IPS-15b (cell line): ENCODE results near the gene TCERG1L.

Experiments used
- H3K27me3 ChIP-seq: one replicate; pipeline ENCODE4 v1.6.1; 2013; ENCODE audit warnings: low read length; ENCODE audit not compliant: control insufficient read depth, insufficient read depth
- H3K36me3 ChIP-seq: one replicate; pipeline ENCODE4 v1.6.1; 2013; ENCODE audit warnings: low read length; ENCODE audit not compliant: control insufficient read depth, insufficient read depth
- H3K4me1 ChIP-seq: one replicate; pipeline ENCODE4 v1.6.1; 2013; ENCODE audit warnings: mild to moderate bottlenecking, low read length; ENCODE audit not compliant: control insufficient read depth, insufficient read depth
- H3K4me3 ChIP-seq: one replicate; pipeline ENCODE4 v1.5.1; 2013; ENCODE audit warnings: low read depth, low read length
- H3K9ac ChIP-seq: one replicate; pipeline ENCODE4 v1.6.1; 2013; ENCODE audit warnings: low read depth, mild to moderate bottlenecking, low read length
- H3K9me3 ChIP-seq: one replicate; pipeline ENCODE4 v1.6.1; 2013; ENCODE audit warnings: mild to moderate bottlenecking, low read length; ENCODE audit not compliant: control insufficient read depth, insufficient read depth

The TCERG1L gene

DNA sequence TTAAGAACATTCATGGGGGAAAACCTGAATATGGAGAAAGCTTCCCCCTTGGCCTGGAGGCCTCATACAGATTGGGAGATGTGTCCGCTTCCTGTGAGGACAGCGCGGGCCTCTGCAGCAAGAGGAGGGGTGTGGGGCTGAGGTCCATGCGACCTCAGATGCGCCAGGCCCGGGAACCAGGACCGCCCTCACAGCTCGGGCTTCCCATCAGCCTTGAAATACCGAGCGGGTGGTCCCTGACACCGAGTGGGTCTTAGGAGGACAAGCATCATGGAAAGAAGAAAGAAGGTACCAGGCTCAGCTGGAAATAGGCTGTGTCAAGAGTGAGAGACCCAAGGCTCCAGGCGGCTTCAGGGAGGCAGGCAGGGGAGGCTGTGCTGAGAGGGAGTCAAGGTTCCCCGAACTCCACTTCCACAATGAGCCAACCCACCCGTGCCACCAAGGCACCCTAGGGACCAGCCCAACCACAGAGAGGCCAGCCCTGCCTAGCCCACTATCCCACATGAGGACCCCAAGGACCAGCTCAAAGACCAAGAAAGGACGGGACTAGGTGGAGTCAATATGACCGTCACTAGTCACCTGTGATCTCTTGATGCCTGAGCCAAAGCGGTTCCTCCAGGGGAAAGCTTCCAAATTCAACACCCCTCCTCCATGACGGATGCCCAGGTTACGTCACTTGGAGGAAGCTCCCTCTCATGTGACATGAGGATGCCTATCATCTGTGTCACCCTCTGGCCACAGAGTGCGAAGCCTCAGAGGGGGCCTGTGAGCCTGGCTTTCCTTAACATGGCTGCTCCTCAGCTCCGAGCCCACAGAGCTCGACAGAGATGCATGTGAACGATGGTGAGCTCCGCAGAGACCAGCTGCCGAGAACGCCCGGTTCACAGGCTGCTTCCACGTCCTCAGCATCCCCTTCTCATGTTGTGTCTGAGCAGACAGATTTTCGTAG, 103.7 kb downstream of the TCERG1L start:
- Histone ChIP-seq H3K4me3 (no peak overlapping the region), H3K36me3 (no peaks in the 10 kb centered on the region), H3K9me3 (no peaks in the 10 kb centered on the region), H3K27me3 (no peaks in the 10 kb centered on the region), H3K9ac (no peak overlapping the region), H3K4me1 (no peaks in the 10 kb centered on the region)

DNA sequence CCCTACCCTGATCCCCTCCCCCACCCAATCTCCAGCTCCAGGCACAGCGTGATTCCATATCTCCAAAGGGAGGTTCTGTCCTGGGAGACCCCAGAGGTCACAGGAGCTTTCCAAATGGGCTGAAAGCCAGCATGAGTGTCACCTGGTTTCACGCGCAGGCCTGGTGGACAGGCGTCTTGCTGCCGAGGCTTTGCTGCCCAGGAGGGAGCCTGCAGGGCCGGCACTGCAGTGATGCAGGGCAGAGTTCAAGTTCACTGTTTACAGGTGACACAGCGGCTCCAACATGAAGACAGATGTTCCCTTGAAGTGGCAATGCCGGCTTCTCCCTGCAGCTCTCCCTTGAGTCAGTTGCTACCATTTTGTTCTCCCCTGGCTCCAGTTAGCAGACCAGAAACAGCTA, 104.3 kb downstream of the TCERG1L start:
- H3K27me3 ChIP-seq, result no peaks in the 10 kb centered on the region
- no peaks in the 10 kb centered on the region for H3K4me1 ChIP-seq
- H3K36me3 ChIP-seq, result no peaks in the 10 kb centered on the region
- no peaks in the 10 kb centered on the region for H3K9me3 ChIP-seq
- no peak overlapping the region for H3K4me3 ChIP-seq
- H3K9ac ChIP-seq, result no peak overlapping the region

DNA sequence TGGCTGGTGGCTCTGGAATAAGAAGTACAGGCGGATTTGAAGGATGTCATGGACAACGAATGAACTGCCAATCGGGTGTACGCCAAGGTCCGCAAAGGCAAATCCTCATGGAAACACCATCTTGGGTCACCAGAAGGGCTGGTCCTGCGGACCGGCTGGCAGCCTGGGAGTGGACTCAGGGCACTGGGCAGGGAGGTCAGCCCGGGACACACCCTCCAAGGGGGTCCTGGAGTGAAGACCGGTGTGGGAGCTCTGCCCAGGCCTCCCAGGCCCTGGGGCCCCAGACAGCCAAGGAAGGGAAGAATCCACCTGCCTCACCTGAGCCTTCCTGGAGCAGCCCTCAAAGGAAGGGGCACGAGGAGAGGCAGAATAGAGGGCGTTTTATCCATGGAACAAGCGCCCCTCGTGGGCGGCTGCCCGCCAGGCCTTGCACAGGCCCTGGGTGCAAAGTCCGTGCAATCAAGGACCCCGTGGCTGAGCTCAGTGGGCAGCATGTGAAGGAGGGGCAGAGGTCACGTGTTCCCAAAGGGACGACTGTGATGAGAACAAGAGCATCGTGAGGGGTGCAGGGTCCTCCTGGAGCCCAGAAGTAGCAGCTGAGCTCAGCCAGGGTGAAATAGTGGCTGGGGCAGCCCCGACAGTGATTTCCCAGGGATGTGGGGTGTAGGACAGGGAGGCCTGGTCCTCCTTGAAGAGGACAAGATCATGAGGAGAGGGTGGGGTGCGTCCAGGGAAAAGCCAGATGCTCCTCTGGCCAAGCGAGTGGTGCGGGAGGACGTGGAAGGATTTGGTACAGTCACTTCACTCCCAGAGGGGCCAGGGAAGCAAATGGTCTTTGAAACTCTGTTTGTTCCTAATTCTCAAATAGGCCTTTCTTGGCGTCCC, 105.2 kb downstream of the TCERG1L start:
- Histone ChIP-seq H3K4me1 (no peaks in the 10 kb centered on the region), H3K4me3 (no peak overlapping the region), H3K9ac (no peak overlapping the region), H3K36me3 (no peaks in the 10 kb centered on the region), H3K27me3 (no peaks in the 10 kb centered on the region), H3K9me3 (no peaks in the 10 kb centered on the region)

DNA sequence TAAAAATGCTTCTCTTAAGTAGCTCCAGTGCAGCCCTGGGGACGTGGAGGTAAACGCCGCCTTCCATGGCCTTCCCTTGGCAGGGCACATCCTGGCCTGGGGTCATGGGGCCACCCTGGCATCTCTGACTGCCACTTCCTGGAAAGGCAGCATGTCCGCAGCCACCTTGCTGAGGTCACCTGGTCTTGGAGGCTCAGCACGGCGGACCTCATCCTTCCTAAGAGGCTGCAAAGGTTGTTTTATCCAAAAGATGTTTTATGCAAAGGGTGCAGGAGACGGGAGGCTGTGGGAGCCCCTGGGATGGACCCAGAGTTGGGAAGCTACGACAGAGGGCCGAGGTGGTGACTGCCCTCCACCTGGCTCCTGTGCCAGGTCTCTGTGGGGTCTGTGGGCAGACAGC, 106.0 kb downstream of the TCERG1L start:
- Histone ChIP-seq H3K27me3 (no peaks in the 10 kb centered on the region), H3K9ac (no peak overlapping the region), H3K4me3 (no peak overlapping the region), H3K9me3 (no peaks in the 10 kb centered on the region), H3K4me1 (no peaks in the 10 kb centered on the region), H3K36me3 (no peaks in the 10 kb centered on the region)

DNA sequence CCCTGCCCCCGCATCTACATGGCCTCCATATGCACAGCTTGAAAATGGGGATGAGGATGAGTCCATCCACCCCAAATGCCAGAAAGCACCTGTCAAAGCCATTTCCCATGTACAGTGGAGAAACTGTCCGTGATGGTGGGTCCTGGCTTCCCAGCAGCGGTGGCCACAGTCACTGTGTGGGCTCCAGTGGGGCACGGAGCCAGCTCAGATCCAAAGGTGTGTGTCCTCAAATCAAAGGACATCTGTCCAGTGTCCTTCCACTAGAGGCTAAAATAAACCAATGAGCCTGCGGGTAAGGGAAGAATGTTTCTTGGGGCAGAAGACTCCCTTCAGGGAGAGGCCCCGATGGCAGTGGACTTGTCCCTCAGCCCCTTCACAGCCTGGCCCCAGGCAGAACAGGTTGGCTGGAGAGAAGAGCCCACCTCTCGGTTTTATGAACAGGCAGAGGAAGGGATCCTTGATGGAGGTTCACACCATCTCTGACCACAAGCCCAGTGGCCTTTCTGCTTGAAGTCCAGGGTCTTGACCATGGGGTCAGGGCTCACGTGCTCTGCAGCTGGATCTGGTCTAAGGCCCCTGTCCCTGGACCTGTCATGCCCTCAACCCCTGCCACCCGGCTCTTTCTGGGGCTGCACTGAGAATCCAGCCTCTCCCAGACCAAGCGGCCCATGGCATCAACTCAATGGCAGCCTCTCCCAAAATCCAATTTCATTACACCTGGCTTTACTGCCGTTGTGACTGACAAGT, 106.9 kb downstream of the TCERG1L start:
- H3K36me3 ChIP-seq, result no peaks in the 10 kb centered on the region
- no peaks in the 10 kb centered on the region for H3K9me3 ChIP-seq
- no peak overlapping the region for H3K4me3 ChIP-seq
- no peaks in the 10 kb centered on the region for H3K4me1 ChIP-seq
- H3K9ac ChIP-seq, result no peak overlapping the region
- H3K27me3 ChIP-seq, result no peaks in the 10 kb centered on the region

DNA sequence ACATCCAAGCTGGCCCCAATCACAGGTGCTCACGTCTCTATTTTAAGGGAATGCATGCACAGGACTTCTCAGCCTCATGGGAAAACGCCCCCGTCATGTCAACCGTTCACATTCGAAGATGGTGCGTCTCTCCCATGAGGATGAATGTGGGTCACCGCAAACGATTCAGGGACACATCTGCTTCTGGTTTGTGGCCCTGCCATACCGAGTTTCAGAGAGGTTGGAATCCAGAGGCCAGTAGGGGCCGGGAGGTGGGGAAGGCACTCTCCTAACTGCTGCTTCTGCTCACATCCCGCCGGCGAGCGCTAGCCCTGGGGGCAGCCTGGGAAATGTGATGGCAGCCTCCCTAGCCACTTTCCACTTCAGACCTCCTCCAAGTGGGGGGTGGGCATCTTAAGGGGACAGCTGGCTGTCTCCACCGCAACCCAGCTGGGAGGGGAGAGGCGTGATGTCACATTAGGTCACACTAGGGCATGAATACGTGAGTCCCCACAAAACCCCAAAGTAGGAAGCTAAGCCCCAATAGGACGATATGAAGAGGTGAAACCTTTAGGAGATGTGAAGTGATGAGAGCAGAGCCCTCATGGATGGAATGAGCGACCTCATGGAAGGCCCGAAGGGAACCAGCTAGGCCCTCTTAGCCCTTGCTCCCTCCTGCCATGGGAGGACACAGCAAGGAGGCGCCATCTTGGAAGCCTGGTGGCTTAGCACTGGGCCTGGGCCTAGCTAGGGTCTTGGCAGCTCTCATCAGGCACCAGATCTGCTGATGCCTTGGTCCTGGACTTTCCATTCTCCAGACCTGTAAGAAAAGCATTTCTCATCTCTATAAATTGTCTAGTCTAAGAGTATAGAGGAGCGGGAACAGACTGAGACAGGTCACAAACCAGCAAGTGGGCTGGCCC, 107.8 kb downstream of the TCERG1L start:
- Histone ChIP-seq H3K36me3 (no peaks in the 10 kb centered on the region), H3K9me3 (no peaks in the 10 kb centered on the region), H3K9ac (no peak overlapping the region), H3K4me1 (no peaks in the 10 kb centered on the region), H3K4me3 (no peak overlapping the region), H3K27me3 (no peaks in the 10 kb centered on the region)

DNA sequence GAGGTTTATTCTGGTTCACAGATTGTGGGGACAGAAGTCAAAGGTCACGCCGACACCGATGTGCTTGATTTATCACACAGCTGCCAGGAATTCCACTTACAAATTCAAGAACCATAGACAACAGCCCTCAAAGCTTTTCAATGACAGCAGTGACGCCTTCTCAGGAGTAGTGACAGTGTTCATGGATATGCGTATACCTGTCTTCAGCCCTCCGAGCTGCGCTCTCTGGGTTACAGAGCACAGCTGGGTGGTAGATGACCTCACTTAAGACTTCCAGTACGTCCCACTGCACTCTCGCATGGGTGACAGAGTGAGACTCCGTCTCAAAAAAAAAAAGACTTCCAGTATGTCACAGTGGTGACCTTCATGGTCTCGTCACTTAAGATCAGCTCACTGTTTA, 108.5 kb downstream of the TCERG1L start:
- Histone ChIP-seq H3K4me1 (no peaks in the 10 kb centered on the region), H3K4me3 (no peak overlapping the region), H3K36me3 (no peaks in the 10 kb centered on the region), H3K9ac (no peak overlapping the region), H3K27me3 (no peaks in the 10 kb centered on the region), H3K9me3 (no peaks in the 10 kb centered on the region)

DNA sequence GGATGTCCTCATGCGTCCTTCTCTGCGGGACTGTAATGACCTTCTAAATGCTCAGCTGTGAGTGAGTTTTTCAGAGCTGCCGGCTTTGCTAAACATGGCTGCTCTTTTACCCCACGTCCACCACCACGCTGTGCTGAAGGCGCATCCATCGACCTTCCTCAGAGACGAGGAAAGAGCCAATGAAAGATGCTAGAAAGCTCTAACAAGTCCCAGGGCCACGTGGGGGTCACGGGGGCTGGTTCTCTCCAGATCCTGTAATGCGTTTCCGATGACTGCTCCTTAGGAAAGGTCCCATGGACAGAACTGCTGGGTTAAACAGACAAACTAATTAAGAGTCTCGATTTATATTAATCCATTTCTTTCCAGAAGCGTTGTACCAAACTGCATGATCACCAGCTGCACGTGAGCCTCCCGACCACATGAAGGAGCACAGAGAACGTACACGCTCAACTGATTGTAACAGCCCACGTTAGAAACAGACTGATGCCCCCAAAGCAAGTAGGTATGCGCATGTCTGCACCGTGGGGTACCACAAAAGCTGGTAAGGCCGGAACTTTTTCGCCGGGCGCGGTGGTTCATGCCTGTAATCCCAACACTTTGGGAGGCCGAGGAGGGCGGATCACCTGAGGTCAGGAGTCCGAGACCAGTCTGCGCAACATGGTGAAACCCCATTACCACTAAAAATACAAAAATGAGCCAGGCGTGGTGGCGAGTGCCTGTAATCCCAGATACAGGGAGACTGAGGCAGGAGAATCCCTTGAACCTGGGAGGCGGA, 109.6 kb downstream of the TCERG1L start:
- no peaks in the 10 kb centered on the region for H3K36me3 ChIP-seq

DNA sequence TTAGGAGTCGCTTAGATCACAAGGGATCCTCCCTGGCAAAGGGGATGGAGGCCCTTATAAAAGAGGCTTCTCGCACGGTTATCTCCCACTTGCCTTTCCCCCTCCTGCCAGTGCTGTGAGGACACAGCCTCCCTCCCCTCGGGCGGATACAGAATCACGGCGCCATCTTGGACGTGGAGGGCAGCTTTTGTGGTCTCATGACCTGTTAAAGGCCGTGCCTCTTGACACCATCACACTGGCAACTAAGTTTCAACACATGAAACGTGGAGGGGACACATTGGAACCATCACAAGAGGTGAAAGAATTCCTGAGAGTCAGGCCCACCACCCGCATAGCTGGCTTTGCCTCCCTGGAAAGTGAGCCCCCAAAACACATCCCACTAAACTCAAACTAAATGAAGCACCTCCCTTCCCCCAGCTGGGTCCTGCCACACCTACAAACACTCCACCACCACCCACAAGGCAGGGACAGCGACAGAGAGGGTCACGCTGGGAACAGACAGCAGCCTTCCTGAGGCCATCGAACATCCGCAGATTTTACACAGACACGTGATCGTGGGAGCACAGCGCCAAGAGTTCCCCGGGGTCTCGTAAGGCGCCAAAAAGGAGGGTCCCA, 110.6 kb downstream of the TCERG1L start:
- Histone ChIP-seq H3K27me3 (no peaks in the 10 kb centered on the region), H3K9me3 (no peaks in the 10 kb centered on the region), H3K9ac (no peak overlapping the region), H3K4me3 (no peak overlapping the region), H3K36me3 (no peaks in the 10 kb centered on the region), H3K4me1 (no peaks in the 10 kb centered on the region)

More for the DNA sequence above, 109.6 kb downstream of the TCERG1L start:
- H3K4me3 ChIP-seq, result no peak overlapping the region
- H3K9me3 ChIP-seq, result no peaks in the 10 kb centered on the region
- no peak overlapping the region for H3K9ac ChIP-seq
- H3K4me1 ChIP-seq, result no peaks in the 10 kb centered on the region
- no peaks in the 10 kb centered on the region for H3K27me3 ChIP-seq

DNA sequence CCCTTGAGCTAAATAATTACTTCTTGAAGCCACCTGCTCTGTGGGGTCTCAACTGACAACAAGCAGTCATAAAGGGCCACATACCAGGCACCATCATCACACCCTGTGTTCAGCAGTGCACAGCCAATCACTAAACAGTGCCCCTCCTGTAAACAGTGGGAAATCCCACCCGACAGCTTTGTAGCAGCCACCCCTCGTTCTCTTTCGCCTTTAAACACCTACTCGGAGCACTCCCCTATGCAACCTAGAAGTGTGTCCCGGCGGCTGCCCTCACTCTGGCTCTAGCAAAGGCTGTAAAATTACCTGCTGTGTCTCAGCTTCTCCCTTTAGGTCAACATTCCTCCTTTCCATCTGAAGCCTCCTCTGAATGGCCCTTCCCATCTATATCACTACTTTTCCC, 111.9 kb downstream of the TCERG1L start:
- no peak overlapping the region for H3K4me3 ChIP-seq
- no peaks in the 10 kb centered on the region for H3K36me3 ChIP-seq
- H3K27me3 ChIP-seq, result no peaks in the 10 kb centered on the region
- no peaks in the 10 kb centered on the region for H3K9me3 ChIP-seq
- H3K9ac ChIP-seq, result no peak overlapping the region
- H3K4me1 ChIP-seq, result no peaks in the 10 kb centered on the region
